Measurements from ENCODE around the gene GRIK4.

- TF ChIP-seq CTCF (conservative IDR thresholded peaks at IDR 0.05; ENCODE audit: low read depth, low read length) (no peak), EZH2 (IDR thresholded peaks at IDR 0.05; ENCODE audit: low read length, unreplicated experiment) (no peak)
Observed at GRCh38 chr11:120695426-120695825, 183.9 kb downstream of the GRIK4 start.

Measured in PC-3 (cell line).